Heart left ventricle (tissue), 13 donors: ENCODE measurements around the gene NMRK2.

Source experiments
- CTCF ChIP-seq, 12 donors: fragments of 200-600 bp; sonication (generic) in 4 of 12; IDR thresholded peaks; one replicate each; pipeline versions ENCODE4 v1.5.0 to v1.8.0; 2018 to 2022; ENCODE audit warnings: antibody characterized with exemption in 12 of 12, mild to moderate bottlenecking in 5 of 12
- POLR2A ChIP-seq, 2 donors: fragments of 450-650 bp; IDR thresholded peaks; one replicate each; pipeline ENCODE4 v1.6.1; 2017; ENCODE audit warnings: antibody characterized with exemption in 2 of 2, mild to moderate bottlenecking in 2 of 2, moderate library complexity in 2 of 2
- donor health status: ischemic (EF 13 %, LVEDD 7.1; RV severe dilation, severe dysfunction).
- donor health status: DM: no; HTN: yes; CAD: no.
- donor health status: DM: no; HTN: no; CAD: no.
- donor health status: ischemic (EF 25% LVEDD 6.9; RV normal size, moderate dysfunction).
- donor health status: ischemic (EF 25% LVEDD 5.7; RV mildly dilated, moderate dysfunction).
- donor health status: ischemic (EF 35%, LVEDD 5.7; RV mildly dilated, moderate dysfunction).
- donor health status: nonischemic (EF 11% LVEDD 7.7; RV severe dilation, severe dysfunction).
- donor health status: DM: yes; HTN: yes; CAD: no.
- donor health status: PGD.
- donor health status: ischemic (EF 29% LVEDD 5.4; RV normal size, mild dysfunction).
- donor health status: nonischemic (EF 23%, LVEDD 6.1; RV moderate dilation, normal function).

GRCh38 chr19:3984908-3985642 lies 52.2 kb downstream of the NMRK2 start, which contains the start of gene EEF2:
- no peak for TF ChIP-seq CTCF (IDR thresholded peaks at IDR 0.05)
- peak; percentile 92 to 100 for TF ChIP-seq POLR2A (IDR thresholded peaks at IDR 0.05)
